ENCODE measurements around the gene TMEM115.

The TMEM115 gene

DNA sequence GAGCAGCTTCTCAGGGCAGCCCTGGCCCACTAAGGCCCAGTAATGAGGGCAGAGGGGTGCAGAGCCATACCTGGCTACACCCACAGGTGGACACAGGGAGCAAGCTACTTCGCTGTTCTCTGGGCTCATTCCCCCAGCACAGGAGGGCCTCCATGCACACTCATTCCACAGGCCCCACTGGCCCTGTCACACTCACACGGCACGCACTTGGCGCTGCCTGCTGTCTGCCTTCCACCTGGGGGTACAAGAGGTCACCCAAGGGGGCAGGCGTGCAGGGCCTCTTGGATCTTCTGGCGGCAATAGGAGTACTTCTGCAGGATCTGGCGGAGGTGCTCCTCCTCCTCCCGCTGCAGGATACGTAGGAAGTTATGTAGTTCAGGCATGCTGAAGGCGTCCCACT, 29.0 kb downstream of the TMEM115 start:
- no peak for TF ChIP-seq TCF4 (CRISPR knock-in tag; IDR thresholded peaks at IDR 0.05; ENCODE audit: borderline replicate concordance)
- TF ChIP-seq, protein P1, sequence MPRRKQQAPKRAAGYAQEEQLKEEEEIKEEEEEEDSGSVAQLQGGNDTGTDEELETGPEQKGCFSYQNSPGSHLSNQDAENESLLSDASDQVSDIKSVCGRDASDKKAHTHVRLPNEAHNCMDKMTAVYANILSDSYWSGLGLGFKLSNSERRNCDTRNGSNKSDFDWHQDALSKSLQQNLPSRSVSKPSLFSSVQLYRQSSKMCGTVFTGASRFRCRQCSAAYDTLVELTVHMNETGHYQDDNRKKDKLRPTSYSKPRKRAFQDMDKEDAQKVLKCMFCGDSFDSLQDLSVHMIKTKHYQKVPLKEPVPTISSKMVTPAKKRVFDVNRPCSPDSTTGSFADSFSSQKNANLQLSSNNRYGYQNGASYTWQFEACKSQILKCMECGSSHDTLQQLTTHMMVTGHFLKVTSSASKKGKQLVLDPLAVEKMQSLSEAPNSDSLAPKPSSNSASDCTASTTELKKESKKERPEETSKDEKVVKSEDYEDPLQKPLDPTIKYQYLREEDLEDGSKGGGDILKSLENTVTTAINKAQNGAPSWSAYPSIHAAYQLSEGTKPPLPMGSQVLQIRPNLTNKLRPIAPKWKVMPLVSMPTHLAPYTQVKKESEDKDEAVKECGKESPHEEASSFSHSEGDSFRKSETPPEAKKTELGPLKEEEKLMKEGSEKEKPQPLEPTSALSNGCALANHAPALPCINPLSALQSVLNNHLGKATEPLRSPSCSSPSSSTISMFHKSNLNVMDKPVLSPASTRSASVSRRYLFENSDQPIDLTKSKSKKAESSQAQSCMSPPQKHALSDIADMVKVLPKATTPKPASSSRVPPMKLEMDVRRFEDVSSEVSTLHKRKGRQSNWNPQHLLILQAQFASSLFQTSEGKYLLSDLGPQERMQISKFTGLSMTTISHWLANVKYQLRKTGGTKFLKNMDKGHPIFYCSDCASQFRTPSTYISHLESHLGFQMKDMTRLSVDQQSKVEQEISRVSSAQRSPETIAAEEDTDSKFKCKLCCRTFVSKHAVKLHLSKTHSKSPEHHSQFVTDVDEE (CRISPR knock-in tag; IDR thresholded peaks at IDR 0.05) = no peak
- TF ChIP-seq PPARA (CRISPR knock-in tag; IDR thresholded peaks at IDR 0.05; ENCODE audit: borderline replicate concordance) = no peak
- TF ChIP-seq ZNF565 (CRISPR knock-in tag; conservative IDR thresholded peaks at IDR 0.05; ENCODE audit: low read depth) = no peak
- TF ChIP-seq ZNF70 (CRISPR knock-in tag; IDR thresholded peaks at IDR 0.05) = no peak
- TF ChIP-seq RARB (CRISPR knock-in tag; IDR thresholded peaks at IDR 0.05) = no peak
- ATAC-seq = no peak

DNA sequence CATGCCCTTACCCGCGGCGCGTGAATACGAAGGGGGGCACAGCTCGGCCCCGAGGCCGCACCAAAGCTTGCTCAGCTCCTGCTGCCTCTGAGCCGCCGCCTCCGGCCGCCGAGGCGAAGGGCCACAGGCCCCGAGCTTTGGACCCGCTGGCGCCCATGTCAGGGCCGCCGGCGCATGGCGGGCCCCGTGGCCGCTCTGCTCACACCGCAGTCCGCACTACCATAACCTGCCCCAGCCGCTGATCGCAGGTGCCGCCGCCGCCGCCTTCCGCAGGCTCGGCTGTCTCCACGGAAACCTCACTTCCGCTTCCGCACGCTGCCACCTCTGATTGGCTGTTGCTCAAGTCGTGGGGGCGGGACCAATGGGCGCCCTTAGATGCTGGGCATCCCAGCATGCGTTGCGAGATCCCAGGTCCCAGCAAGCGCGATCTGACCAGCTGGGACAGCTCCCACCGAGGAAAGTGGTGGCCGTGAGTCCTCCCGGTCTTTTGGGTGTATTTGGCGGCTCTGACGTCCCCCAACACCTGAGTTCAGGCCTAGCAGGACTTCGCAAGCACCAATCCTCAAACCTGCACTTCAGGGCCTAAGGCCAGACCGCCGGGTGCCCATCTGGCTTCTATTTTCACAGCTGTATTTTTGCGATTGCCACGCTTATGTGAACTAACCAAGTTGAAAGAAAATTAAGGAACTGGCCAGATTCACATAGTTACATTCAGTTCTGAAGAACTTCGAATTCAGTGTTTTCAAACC, 31.2 kb downstream of the TMEM115 start, which contains the start of gene TUSC2:
Gene TUSC2 (minus strand): TSS at position 281 of the 749 bp plus-strand sequence. CDS start 124 bp downstream, at position 157.
- TF ChIP-seq BACH2 (CRISPR knock-in tag; IDR thresholded peaks at IDR 0.05; ENCODE audit: borderline replicate concordance) = no peak
- 0 out of 2 replicates have a peak, but pooled peaks have one; percentile 38 for TF ChIP-seq TCF4 (CRISPR knock-in tag; IDR thresholded peaks at IDR 0.05; ENCODE audit: borderline replicate concordance)
- peak; percentile 93 for ATAC-seq

DNA sequence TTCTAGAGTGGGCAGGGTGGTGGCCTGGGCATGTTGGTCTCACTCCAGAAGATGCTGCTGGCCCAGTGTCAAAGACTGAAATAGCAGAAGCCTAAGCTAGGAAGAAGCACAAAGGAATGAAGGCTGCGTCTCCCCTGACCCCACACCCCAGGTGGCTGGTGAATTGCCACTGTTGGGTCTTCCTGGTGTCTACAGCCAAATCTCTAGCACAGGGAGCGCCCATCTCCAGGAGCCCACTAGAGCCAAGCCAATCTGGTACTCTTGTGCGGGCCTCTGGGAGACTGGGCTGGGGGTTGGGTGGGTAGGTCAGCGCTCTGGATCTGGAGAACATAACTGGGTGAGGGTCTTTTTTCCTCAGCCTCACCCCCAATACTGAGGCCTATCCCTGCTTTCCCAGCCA, 32.2 kb downstream of the TMEM115 start:
- no peak for ATAC-seq
- TF ChIP-seq, protein P2, sequence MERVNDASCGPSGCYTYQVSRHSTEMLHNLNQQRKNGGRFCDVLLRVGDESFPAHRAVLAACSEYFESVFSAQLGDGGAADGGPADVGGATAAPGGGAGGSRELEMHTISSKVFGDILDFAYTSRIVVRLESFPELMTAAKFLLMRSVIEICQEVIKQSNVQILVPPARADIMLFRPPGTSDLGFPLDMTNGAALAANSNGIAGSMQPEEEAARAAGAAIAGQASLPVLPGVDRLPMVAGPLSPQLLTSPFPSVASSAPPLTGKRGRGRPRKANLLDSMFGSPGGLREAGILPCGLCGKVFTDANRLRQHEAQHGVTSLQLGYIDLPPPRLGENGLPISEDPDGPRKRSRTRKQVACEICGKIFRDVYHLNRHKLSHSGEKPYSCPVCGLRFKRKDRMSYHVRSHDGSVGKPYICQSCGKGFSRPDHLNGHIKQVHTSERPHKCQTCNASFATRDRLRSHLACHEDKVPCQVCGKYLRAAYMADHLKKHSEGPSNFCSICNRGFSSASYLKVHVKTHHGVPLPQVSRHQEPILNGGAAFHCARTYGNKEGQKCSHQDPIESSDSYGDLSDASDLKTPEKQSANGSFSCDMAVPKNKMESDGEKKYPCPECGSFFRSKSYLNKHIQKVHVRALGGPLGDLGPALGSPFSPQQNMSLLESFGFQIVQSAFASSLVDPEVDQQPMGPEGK (CRISPR knock-in tag; IDR thresholded peaks at IDR 0.05; ENCODE audit: borderline replicate concordance) = no peak
- TF ChIP-seq OSR1 (CRISPR knock-in tag; IDR thresholded peaks at IDR 0.05) (no peak), BACH2 (CRISPR knock-in tag; IDR thresholded peaks at IDR 0.05; ENCODE audit: borderline replicate concordance) (no peak), ISL1 (CRISPR knock-in tag; IDR thresholded peaks at IDR 0.05) (no peak), TOX (CRISPR knock-in tag; IDR thresholded peaks at IDR 0.05; ENCODE audit: borderline replicate concordance) (no peak), TCF4 (CRISPR knock-in tag; IDR thresholded peaks at IDR 0.05; ENCODE audit: borderline replicate concordance) (no peak), ARNTL (CRISPR knock-in tag; IDR thresholded peaks at IDR 0.05; ENCODE audit: borderline replicate concordance, low read depth) (no peak), ESRRG (CRISPR knock-in tag; IDR thresholded peaks at IDR 0.05) (no peak), ZFP3 (CRISPR knock-in tag; IDR thresholded peaks at IDR 0.05) (no peak), ZNF70 (CRISPR knock-in tag; IDR thresholded peaks at IDR 0.05) (no peak), PPARA (CRISPR knock-in tag; IDR thresholded peaks at IDR 0.05; ENCODE audit: borderline replicate concordance) (no peak)
- TF ChIP-seq, protein P3, sequence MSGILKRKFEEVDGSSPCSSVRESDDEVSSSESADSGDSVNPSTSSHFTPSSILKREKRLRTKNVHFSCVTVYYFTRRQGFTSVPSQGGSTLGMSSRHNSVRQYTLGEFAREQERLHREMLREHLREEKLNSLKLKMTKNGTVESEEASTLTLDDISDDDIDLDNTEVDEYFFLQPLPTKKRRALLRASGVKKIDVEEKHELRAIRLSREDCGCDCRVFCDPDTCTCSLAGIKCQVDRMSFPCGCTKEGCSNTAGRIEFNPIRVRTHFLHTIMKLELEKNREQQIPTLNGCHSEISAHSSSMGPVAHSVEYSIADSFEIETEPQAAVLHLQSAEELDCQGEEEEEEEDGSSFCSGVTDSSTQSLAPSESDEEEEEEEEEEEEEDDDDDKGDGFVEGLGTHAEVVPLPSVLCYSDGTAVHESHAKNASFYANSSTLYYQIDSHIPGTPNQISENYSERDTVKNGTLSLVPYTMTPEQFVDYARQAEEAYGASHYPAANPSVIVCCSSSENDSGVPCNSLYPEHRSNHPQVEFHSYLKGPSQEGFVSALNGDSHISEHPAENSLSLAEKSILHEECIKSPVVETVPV (CRISPR knock-in tag; IDR thresholded peaks at IDR 0.05) = no peak

DNA sequence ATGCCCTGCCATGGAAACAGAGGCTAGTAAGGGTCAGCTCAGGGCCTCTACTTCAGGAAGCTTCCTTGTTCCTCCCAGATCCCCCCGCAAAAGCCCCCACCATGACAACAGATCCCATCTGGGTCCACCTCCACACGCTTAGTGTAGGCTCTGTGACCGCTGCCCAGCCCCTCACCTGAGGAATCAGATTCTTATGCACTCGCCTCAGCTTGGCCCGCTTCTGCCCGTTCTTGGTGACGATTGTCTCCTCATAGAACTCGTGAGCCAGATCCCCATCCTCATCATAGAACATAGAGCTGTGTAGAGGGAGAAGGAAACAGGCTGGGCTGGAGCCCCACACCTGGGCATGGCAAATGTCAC, 33.2 kb downstream of the TMEM115 start:
- no peak for ATAC-seq
- no peak for TF ChIP-seq ZNF70 (CRISPR knock-in tag; IDR thresholded peaks at IDR 0.05)
- no peak for TF ChIP-seq OSR1 (CRISPR knock-in tag; IDR thresholded peaks at IDR 0.05)
- no peak for TF ChIP-seq ARNTL (CRISPR knock-in tag; IDR thresholded peaks at IDR 0.05; ENCODE audit: borderline replicate concordance, low read depth)
- no peak for TF ChIP-seq PPARA (CRISPR knock-in tag; IDR thresholded peaks at IDR 0.05; ENCODE audit: borderline replicate concordance)
- TF ChIP-seq, protein P4, sequence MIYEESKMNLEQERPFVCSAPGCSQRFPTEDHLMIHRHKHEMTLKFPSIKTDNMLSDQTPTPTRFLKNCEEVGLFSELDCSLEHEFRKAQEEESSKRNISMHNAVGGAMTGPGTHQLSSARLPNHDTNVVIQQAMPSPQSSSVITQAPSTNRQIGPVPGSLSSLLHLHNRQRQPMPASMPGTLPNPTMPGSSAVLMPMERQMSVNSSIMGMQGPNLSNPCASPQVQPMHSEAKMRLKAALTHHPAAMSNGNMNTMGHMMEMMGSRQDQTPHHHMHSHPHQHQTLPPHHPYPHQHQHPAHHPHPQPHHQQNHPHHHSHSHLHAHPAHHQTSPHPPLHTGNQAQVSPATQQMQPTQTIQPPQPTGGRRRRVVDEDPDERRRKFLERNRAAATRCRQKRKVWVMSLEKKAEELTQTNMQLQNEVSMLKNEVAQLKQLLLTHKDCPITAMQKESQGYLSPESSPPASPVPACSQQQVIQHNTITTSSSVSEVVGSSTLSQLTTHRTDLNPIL (CRISPR knock-in tag; IDR thresholded peaks at IDR 0.05; ENCODE audit: low read depth) = no peak
- no peak for TF ChIP-seq TCF4 (CRISPR knock-in tag; IDR thresholded peaks at IDR 0.05; ENCODE audit: borderline replicate concordance)
- TF ChIP-seq ZFP30 (CRISPR knock-in tag; IDR thresholded peaks at IDR 0.05) = no peak
- no peak for TF ChIP-seq ZNF565 (CRISPR knock-in tag; conservative IDR thresholded peaks at IDR 0.05; ENCODE audit: low read depth)
- TF ChIP-seq BACH2 (CRISPR knock-in tag; IDR thresholded peaks at IDR 0.05; ENCODE audit: borderline replicate concordance) = no peak
- no peak for TF ChIP-seq SNAI2 (CRISPR knock-in tag; IDR thresholded peaks at IDR 0.05)
- no peak for TF ChIP-seq RARB (CRISPR knock-in tag; IDR thresholded peaks at IDR 0.05)
- TF ChIP-seq ISL1 (CRISPR knock-in tag; IDR thresholded peaks at IDR 0.05) = no peak
- TF ChIP-seq CSDC2 (CRISPR knock-in tag; IDR thresholded peaks at IDR 0.05) = no peak
- TF ChIP-seq, protein P5, sequence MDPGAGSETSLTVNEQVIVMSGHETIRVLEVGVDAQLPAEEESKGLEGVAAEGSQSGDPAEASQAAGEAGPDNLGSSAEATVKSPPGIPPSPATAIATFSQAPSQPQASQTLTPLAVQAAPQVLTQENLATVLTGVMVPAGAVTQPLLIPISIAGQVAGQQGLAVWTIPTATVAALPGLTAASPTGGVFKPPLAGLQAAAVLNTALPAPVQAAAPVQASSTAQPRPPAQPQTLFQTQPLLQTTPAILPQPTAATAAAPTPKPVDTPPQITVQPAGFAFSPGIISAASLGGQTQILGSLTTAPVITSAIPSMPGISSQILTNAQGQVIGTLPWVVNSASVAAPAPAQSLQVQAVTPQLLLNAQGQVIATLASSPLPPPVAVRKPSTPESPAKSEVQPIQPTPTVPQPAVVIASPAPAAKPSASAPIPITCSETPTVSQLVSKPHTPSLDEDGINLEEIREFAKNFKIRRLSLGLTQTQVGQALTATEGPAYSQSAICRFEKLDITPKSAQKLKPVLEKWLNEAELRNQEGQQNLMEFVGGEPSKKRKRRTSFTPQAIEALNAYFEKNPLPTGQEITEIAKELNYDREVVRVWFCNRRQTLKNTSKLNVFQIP (CRISPR knock-in tag; IDR thresholded peaks at IDR 0.05; ENCODE audit: borderline replicate concordance, low read depth) = no peak
- no peak for TF ChIP-seq ZFP3 (CRISPR knock-in tag; IDR thresholded peaks at IDR 0.05)
- TF ChIP-seq TOX (CRISPR knock-in tag; IDR thresholded peaks at IDR 0.05; ENCODE audit: borderline replicate concordance) = no peak
- TF ChIP-seq, protein P1 (CRISPR knock-in tag; IDR thresholded peaks at IDR 0.05) = no peak
- TF ChIP-seq ZNF8 (CRISPR knock-in tag; IDR thresholded peaks at IDR 0.05) = no peak

Measured in SK-N-SH treated with all-trans-retinoic acid at 6 μM for 48 hours (cell line).